B cell (primary cell): ENCODE results near the gene FOXF1. TPM values are rescaled to one million over a fixed set of nuclear protein-coding genes. Genes with fewer than 3 reads are reported as not detected.

ENCODE experiments used
- ATAC-seq: fragments of 200-7000 bp; cut with Tn5 transposase; one replicate; pipeline ENCODE4 v1.10.0; 2021; ENCODE audit warnings: low read depth, mild to moderate bottlenecking, moderate number of reproducible peaks, moderate library complexity
- CTCF ChIA-PET: fragments of 350-600 bp; sonication (Branson Sonifier 250); formaldehyde crosslinking; loops from one replicate; lab custom pipeline; 2021; ENCODE audit warnings: antibody characterized with exemption, inconsistent platforms; lab: Charles Lee
- POLR2A ChIA-PET: fragments of 350-600 bp; sonication (Branson Sonifier 250); formaldehyde crosslinking; loops from one replicate; lab custom pipeline; 2021; ENCODE audit warnings: antibody characterized with exemption; lab: Charles Lee
- DNase-seq: peaks from one replicate; pipeline ENCODE4 v3.0.0; 2013
- H2AFZ ChIP-seq: 2 replicates; pipeline ENCODE4 v1.6.1; 2012; ENCODE audit warnings: mild to moderate bottlenecking, low read depth, low read length; ENCODE audit not compliant: insufficient read depth, poor library complexity, severe bottlenecking
- H3K27ac ChIP-seq, 2 donors: 1 replicate in 1 of 2; 2 replicates in 1 of 2; pipeline ENCODE4 v1.5.1; 2012 to 2013; ENCODE audit warnings: low read length in 2 of 2, mild to moderate bottlenecking in 2 of 2, moderate library complexity in 1 of 2
- H3K27me3 ChIP-seq, 4 experiments: fragments of 200-600 bp in 1 of 4; sonication (generic) in 1 of 4; replicated peaks in 1 of 4; 1 replicate in 2 of 4; 2 replicates in 2 of 4; pipeline versions ENCODE4 v1.6.1 to v1.7.0; 2013 to 2016; ENCODE audit warnings: low read length in 3 of 4, mild to moderate bottlenecking in 2 of 4, mixed read lengths in 1 of 4, moderate library complexity in 1 of 4; ENCODE audit not compliant: insufficient read depth in 4 of 4, control insufficient read depth in 3 of 4; ENCODE audit errors: control extremely low read depth in 1 of 4
- H3K36me3 ChIP-seq, 2 experiments: replicated peaks in 1 of 2; 1 replicate in 1 of 2; 2 replicates in 1 of 2; pipeline versions ENCODE4 v1.6.1 to v1.7.1; 2013; ENCODE audit warnings: low read length in 1 of 2; ENCODE audit not compliant: insufficient read depth in 2 of 2, control insufficient read depth in 1 of 2; ENCODE audit errors: control extremely low read depth in 1 of 2, extremely low read depth in 1 of 2
- H3K4me1 ChIP-seq, 2 donors: fragments of 200-600 bp in 1 of 2; sonication (generic) in 1 of 2; 1 replicate in 1 of 2; 2 replicates in 1 of 2; pipeline versions ENCODE4 v1.5.1 to v1.6.1; 2013 to 2017; ENCODE audit warnings: low read length in 2 of 2; ENCODE audit not compliant: control insufficient read depth in 2 of 2, insufficient read depth in 2 of 2
- H3K4me2 ChIP-seq: replicated peaks from 2 replicates; pipeline ENCODE3; 2012; ENCODE audit warnings: mild to moderate bottlenecking, low read depth, low read length; ENCODE audit not compliant: poor library complexity, severe bottlenecking
- H3K4me3 ChIP-seq, 5 experiments: fragments of 200-600 bp in 1 of 5; sonication (generic) in 1 of 5; 1 replicate in 3 of 5; 2 replicates in 2 of 5; pipeline versions ENCODE4 v1.5.1 to v1.7.0; 2011 to 2016; ENCODE audit warnings: low read length in 4 of 5, mild to moderate bottlenecking in 4 of 5, low read depth in 2 of 5, control low read depth in 1 of 5, moderate library complexity in 1 of 5; ENCODE audit not compliant: insufficient read depth in 1 of 5; ENCODE audit errors: control extremely low read depth in 1 of 5, extremely low read depth in 1 of 5
- H3K79me2 ChIP-seq: fragments of 200-600 bp; sonication (generic); one replicate; pipeline ENCODE4 v1.6.0; 2016; ENCODE audit warnings: low read length; ENCODE audit not compliant: control insufficient read depth, insufficient read depth
- H3K9ac ChIP-seq: fragments of 200-600 bp; sonication (generic); 2 replicates; pipeline ENCODE4 v1.6.1; 2017; ENCODE audit warnings: mild to moderate bottlenecking, low read length, moderate library complexity
- H3K9me3 ChIP-seq, 3 donors: one replicate each; pipeline versions ENCODE4 v1.6.1 to v1.7.1; 2013; ENCODE audit warnings: low read length in 2 of 3; ENCODE audit not compliant: control insufficient read depth in 2 of 3, insufficient read depth in 1 of 3; ENCODE audit errors: control extremely low read depth in 1 of 3
- H4K20me1 ChIP-seq: 2 replicates; pipeline ENCODE4 v1.6.0; 2012; ENCODE audit warnings: mild to moderate bottlenecking, low read length; ENCODE audit not compliant: insufficient read depth, control insufficient read depth, poor library complexity, severe bottlenecking
- H3K27ac Mint-ChIP-seq: one replicate; pipeline ENCODE4 v1.8.0; 2021; ENCODE audit warnings: mixed read lengths
- H3K27me3 Mint-ChIP-seq: one replicate; pipeline ENCODE4 v1.8.0; 2021; ENCODE audit warnings: mixed read lengths
- H3K4me1 Mint-ChIP-seq: one replicate; pipeline ENCODE4 v1.8.0; 2021; ENCODE audit warnings: mixed read lengths
- H3K4me3 Mint-ChIP-seq: one replicate; pipeline ENCODE4 v1.8.0; 2021; ENCODE audit warnings: mixed read lengths
- H3K9me3 Mint-ChIP-seq: one replicate; pipeline ENCODE4 v1.8.0; 2022; ENCODE audit warnings: mixed read lengths; ENCODE audit not compliant: insufficient read depth
- EZH2 ChIP-seq: IDR thresholded peaks from 2 replicates; pipeline ENCODE4 v1.6.1; 2012; ENCODE audit warnings: borderline replicate concordance, low read depth, mild to moderate bottlenecking, moderate library complexity, low read length; ENCODE audit not compliant: insufficient read depth, poor library complexity, severe bottlenecking
- WGBS: methylation state at CpG from one replicate; pipeline ENCODE4 v1.1.5; 2013; ENCODE audit warnings: missing lambda C conversion rate; ENCODE audit not compliant: insufficient coverage; 5-methylcytosine and 5-hydroxymethylcytosine counted together
- intact Hi-C: fragments of 100-400 bp; cut with micrococcal nuclease; formaldehyde crosslinking; loops from one replicate; pipeline ENCODE4 v1.10.0; 2022
- polyA plus RNA-seq: library from polyadenylated mRNA; depleted of rRNA; stranded (reverse); fragments of >200 nt; gene quantifications from 2 replicates; pipeline ENCODE4 v1.2.3, GENCODE V29; 2012
- total RNA-seq, 2 donors: library from RNA; stranded (reverse); fragments of 120-200 nt in 1 of 2; gene quantifications; 1 replicate in 1 of 2; 2 replicates in 1 of 2; pipeline versions ENCODE4 v1.2.3 to v1.2.4, GENCODE V29; 2013 to 2022
- TF ChIP-seq, protein P1 (sequence below): fragments of 200-600 bp; IDR thresholded peaks from one replicate; pipeline ENCODE4 v1.8.0; 2022; ENCODE audit warnings: antibody characterized with exemption, mild to moderate bottlenecking

Gene FOXF1
- total and polyA plus RNA-seq, 2 donors (not counting 1 experiment from before 2014, with no cell fraction given), result not detected

GRCh38 chr16:86537486-86537885, 27.2 kb downstream of the FOXF1 start:
- Histone ChIP-seq H3K4me3 (no peak overlapping the region), H2AFZ (no peak overlapping the region), H3K9me3 (no peaks in the 10 kb centered on the region), H3K4me1 (no peaks in the 10 kb centered on the region), H3K27me3 (no peaks in the 10 kb centered on the region), H3K79me2 (no peaks in the 10 kb centered on the region), H3K4me2 (no peak overlapping the region), H4K20me1 (no peaks in the 10 kb centered on the region), H3K9ac (no peak overlapping the region), H3K27ac (no peak overlapping the region), H3K36me3 (peaks cover 3 to 52% of the 10 kb centered on the region in 2 experiments)
- POLR2A ChIA-PET, result no interaction called here
- no peaks in the 10 kb centered on the region for H3K27me3 Mint-ChIP-seq
- H3K4me1 Mint-ChIP-seq, result no peaks in the 10 kb centered on the region
- CTCF ChIA-PET, result no interaction called here
- no peaks in the 10 kb centered on the region for H3K9me3 Mint-ChIP-seq
- no peak overlapping the region for H3K27ac Mint-ChIP-seq
- no peak for TF ChIP-seq EZH2
- TF ChIP-seq, protein P1, sequence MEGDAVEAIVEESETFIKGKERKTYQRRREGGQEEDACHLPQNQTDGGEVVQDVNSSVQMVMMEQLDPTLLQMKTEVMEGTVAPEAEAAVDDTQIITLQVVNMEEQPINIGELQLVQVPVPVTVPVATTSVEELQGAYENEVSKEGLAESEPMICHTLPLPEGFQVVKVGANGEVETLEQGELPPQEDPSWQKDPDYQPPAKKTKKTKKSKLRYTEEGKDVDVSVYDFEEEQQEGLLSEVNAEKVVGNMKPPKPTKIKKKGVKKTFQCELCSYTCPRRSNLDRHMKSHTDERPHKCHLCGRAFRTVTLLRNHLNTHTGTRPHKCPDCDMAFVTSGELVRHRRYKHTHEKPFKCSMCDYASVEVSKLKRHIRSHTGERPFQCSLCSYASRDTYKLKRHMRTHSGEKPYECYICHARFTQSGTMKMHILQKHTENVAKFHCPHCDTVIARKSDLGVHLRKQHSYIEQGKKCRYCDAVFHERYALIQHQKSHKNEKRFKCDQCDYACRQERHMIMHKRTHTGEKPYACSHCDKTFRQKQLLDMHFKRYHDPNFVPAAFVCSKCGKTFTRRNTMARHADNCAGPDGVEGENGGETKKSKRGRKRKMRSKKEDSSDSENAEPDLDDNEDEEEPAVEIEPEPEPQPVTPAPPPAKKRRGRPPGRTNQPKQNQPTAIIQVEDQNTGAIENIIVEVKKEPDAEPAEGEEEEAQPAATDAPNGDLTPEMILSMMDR, result no peak
- no peak for DNase-seq
- intact Hi-C loops, result no loop called here
- no peak overlapping the region for H3K4me3 Mint-ChIP-seq
- no peak for ATAC-seq
- WGBS, result 100% methylated on average over 4 of the region's 4 CpGs

GRCh38 chr16:86538196-86538780, 28.0 kb downstream of the FOXF1 start:
- WGBS, result 97% methylated on average over 17 of the region's 17 CpGs
- Mint-ChIP-seq H3K4me3 (no peak overlapping the region), H3K27ac (no peak overlapping the region), H3K4me1 (no peaks in the 10 kb centered on the region), H3K9me3 (no peaks in the 10 kb centered on the region), H3K27me3 (no peaks in the 10 kb centered on the region)
- H3K36me3 ChIP-seq, result peaks cover 3 to 56% of the 10 kb centered on the region in 2 experiments
- H4K20me1 ChIP-seq, result no peaks in the 10 kb centered on the region
- H3K4me3 ChIP-seq, result no peak overlapping the region
- no peak overlapping the region for H3K4me2 ChIP-seq
- DNase-seq, result no peak
- intact Hi-C loops, result no loop called here
- ChIA-PET CTCF (no interaction called here), POLR2A (no interaction called here)
- ATAC-seq, result no peak
- no peaks in the 10 kb centered on the region for H3K79me2 ChIP-seq
- TF ChIP-seq EZH2, result no peak
- TF ChIP-seq, protein P1, result no peak
- H3K9ac ChIP-seq, result no peak overlapping the region
- no peaks in the 10 kb centered on the region for H3K27me3 ChIP-seq
- no peak overlapping the region for H3K27ac ChIP-seq
- no peak overlapping the region for H2AFZ ChIP-seq
- no peaks in the 10 kb centered on the region for H3K9me3 ChIP-seq
- no peaks in the 10 kb centered on the region for H3K4me1 ChIP-seq
